ENCODE measurements around the gene TMEM158.

- TF ChIP-seq CTCF (IDR thresholded peaks at IDR 0.05; ENCODE audit: borderline replicate concordance, extremely low read depth, low read length, poor library complexity, severe bottlenecking) (no peak), EZH2 (IDR thresholded peaks at IDR 0.05; ENCODE audit: borderline replicate concordance, low read depth, low read length, severe bottlenecking) (no peak)
These were observed 6.4 kb upstream of the TMEM158 start for GRCh38 chr3:45232521-45232920.

Measured in DND-41 (cell line).